GM18520 (cell line): ENCODE results near the gene FZR1.
"Not testable (repeated sequence)": the region's sequence is repeated elsewhere in the genome, so short reads cannot be mapped to it uniquely, and the experiment has no call there.

Experiments used
- ATAC-seq: cut with Tn5 transposase; IDR thresholded peaks from one replicate; pipeline ENCODE4 v1.9.1; 2021; ENCODE audit not compliant: unreplicated experiment

Gene FZR1

GRCh38 chr19:3565139-3565538, 59.0 kb downstream of the FZR1 start:
- ATAC-seq: no peak

DNA sequence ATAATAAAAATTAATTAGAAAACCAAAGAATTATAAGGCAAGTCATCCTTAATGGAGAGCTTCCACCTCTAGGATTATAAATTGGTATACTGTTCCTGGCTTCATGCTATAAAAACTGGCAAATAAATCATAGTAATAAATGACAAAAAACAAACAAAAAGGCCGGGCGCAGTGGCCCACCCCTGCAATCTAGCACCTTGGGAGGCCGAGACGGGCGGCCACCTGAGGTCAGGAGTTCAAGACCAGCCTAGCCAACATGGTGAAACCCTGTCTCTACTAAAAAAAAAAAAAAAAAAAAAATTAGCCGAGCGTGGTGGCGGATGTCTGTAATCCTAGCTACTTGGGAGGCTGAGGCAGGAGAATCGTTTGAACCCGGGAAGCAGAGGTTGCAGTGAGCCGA, 63.9 kb downstream of the FZR1 start:
- not testable (repeated sequence) for ATAC-seq

DNA sequence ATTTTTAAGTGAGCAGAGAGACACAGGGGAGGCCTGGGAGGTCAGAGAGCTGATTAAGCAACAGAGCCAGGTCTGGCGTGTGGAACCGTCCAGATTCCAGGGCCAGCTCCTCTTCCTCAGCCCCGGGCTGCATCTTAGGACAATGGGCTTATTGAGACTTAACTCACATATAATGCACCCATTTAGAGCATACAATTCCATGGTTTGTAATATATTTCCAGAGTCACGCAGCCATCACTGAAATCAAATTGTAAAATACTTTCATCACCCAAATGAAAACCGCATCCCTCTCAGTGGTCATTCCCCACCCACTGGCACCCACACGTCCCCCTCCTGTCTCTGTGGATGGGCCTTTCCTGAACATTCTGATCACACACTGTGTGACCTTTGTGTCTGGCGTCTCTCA, 64.5 kb downstream of the FZR1 start:
- ATAC-seq: no peak

- peak; percentile 96 for ATAC-seq
Measured at GRCh38 chr19:3572132-3572854, 66.2 kb downstream of the FZR1 start.

DNA sequence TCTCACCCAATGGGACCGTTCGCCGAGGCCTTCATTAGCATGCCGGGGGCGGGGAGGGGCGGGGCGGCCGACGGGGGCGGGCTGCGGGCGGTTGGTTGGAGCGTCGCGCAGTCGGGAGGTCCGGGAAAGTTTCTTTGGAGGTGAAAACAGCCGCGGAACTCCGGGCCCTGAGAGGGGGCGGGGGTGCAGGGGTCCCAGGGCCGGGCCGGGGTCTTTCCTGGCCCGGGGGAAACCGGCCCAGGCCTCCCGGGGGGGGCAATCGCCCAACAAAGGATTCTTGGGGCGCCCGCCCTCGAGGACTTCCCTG, 66.7 kb downstream of the FZR1 start, which contains the start of gene HMG20B:
Gene HMG20B (plus strand): TSS at position 90 of the 307 bp plus-strand sequence. CDS start 366 bp downstream, outside the sequence.
- ATAC-seq: no peak

GRCh38 chr19:3573162-3573857, 67.2 kb downstream of the FZR1 start:
- ATAC-seq: no peak

DNA sequence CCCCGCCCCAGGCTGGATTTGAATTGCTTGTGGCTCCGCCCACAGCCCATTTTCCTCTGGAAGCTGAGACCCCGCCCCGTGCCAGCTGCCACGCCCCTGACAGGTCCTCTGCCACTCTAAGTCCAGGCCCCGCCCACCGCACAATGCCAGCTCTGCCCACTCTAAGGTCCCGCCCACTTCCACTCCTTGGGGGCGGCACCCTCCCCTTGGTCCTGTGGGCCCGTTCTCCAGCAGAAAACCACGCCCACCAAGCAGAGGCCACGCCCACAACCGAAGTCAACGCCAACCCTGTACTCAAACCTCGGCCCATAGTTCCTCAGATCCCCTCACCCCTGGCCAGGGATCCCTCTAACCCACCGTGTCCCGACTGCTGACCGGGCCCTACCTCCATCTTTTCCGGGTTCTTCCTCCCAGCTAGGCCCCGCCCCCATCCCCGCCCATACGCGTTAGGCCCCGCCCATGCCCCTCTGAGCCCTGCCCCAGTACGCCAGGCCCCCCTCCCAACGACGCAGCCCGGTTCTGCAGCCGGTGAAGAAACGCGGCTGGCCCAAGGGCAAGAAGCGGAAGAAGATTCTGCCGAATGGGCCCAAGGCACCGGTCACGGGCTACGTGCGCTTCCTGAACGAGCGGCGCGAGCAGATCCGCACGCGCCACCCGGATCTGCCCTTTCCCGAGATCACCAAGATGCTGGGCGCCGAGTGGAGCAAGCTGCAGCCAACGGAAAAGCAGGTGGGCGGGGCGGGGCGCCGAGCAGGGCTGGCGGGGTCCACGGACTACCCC, 67.9 kb downstream of the FZR1 start:
- ATAC-seq: no peak

DNA sequence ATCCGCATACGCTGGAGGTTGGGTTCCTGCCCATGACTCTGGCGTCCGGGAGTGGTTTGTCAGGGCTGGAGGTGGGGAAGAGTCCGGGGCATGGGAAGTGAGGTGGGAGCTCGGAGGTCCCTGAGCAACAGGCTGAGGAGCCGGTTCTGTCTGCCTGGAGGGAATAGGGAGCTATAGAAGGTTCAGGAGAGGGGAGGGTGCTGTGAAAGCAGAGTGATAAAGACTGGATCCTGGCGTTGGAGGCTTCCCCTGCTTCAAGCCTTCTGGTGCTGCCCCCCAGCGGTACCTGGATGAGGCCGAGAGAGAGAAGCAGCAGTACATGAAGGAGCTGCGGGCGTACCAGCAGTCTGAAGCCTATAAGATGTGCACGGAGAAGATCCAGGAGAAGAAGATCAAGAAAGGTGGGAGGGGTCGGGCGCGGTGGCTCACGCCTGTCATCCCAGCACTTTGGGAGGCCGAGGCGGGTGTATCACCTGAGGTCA, 69.2 kb downstream of the FZR1 start:
- ATAC-seq: no peak

DNA sequence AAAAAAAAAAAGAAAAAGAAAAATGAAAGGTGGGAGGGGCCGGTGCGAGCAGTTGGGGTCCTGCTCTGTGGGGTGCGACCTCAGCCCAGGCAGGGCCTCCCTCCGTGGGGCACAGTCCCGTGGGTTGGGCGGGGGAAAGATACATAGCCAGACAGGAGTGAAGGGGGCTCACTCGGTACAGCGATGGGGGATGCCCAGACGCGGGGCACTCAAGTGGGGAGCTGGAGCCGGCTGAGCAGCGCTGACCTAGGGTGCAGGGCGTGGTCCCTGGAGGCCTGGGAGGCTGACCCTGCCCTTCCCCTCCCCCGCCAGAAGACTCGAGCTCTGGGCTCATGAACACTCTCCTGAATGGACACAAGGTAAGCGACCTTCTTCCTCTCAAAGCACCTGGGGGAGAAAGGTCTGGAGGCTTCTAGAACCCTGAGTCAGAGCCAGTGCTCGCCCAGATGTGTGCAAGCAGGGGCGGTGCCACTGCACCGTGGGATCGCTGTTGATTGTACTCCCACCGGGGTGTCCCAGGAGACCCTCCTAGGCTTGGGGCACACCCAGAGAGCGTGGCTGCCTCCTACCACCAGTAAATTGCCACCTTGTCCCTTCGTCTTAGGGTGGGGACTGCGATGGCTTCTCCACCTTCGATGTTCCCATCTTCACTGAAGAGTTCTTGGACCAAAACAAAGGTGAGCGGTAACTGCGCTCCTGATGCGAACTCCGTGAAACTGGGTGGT, 70.0 kb downstream of the FZR1 start:
- no peak for ATAC-seq

- no peak for ATAC-seq
Measured at GRCh38 chr19:3576696-3577443, 70.8 kb downstream of the FZR1 start.

DNA sequence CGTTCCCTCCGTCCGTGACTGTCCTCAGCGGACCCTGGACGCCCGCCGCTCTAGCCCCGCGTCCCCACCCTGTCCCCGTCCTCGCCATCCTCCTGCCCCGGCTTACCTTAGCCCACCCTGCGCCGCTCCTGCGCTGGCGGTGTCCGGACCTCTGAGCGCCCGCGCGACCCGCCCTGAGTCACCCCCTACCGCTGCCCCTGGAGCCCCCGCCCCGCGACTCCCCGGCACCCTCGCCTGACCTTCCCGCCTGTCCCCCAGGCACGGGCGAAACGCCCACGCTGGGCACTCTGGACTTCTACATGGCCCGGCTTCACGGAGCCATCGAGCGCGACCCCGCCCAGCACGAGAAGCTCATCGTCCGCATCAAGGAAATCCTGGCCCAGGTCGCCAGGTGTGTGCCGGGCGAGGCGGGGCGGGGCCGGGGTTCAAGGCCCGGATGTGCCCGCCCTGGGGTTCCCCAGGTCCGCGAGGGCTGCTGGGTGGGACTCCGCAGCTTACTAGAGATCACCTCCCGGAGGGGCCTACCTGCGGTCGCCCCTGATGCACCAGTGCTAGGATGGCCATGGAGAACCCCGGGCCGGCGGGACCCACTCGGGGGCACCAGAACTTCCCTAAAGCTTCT, 71.7 kb downstream of the FZR1 start:
- no peak for ATAC-seq

DNA sequence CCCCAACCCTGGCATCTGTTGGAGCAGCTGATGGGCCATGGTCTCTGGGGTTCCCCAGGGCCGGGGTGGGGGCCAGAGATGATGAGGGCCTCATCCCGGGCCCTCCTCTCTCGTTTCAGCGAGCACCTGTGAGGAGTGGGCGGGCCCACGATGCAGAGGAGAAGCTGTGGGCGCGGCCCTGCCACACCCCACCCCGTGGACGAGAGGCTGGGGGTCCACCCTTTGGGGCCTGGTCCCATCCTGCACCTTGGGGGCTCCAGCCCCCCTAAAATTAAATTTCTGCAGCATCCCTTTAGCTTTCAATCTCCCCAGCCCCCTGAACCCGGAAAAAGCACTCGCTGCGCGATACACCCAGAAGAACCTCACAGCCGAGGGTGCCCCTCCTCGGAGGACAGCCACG, 72.3 kb downstream of the FZR1 start:
- ATAC-seq: no peak

DNA sequence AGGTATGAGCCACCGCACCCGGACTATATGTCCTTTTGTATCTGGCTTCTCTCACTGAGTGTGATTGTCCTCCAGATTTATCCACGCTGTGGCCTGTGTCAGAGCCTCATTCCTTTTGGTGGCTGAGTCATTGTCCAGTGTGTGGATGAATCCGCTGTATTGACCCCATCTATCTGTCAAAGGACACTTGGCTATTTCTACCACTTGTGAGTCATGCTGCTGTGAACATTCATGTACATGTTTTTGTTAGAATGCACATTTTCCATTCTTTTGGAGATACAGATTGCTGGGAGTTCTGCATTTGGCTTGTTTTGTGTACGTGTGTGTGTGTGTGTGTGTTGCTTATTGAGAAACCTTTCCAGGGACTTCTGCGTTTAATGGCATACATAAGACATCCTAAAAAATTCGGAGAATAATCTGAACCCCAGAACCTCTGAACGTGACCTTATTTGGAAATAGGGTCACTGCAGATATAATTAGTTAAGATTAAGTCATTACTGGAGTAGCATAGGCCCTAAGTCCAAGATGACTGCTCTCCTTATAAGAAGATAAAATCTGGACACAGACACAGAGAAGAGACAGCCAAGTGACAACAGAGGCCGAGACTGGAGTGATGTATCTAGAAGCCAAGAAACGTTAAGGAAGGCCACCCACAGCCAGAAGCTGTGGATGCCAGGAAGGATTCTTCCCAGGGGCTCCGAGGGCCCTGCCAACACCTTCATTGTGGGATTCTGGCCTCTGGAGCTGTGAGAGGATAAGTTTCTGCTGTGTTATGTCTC, 74.2 kb downstream of the FZR1 start:
- no peak for ATAC-seq

- not testable (repeated sequence) for ATAC-seq
Measured at GRCh38 chr19:3581792-3582191, 75.7 kb downstream of the FZR1 start.

- ATAC-seq: not testable (repeated sequence)
Measured at GRCh38 chr19:3584036-3584802, 78.1 kb downstream of the FZR1 start.

DNA sequence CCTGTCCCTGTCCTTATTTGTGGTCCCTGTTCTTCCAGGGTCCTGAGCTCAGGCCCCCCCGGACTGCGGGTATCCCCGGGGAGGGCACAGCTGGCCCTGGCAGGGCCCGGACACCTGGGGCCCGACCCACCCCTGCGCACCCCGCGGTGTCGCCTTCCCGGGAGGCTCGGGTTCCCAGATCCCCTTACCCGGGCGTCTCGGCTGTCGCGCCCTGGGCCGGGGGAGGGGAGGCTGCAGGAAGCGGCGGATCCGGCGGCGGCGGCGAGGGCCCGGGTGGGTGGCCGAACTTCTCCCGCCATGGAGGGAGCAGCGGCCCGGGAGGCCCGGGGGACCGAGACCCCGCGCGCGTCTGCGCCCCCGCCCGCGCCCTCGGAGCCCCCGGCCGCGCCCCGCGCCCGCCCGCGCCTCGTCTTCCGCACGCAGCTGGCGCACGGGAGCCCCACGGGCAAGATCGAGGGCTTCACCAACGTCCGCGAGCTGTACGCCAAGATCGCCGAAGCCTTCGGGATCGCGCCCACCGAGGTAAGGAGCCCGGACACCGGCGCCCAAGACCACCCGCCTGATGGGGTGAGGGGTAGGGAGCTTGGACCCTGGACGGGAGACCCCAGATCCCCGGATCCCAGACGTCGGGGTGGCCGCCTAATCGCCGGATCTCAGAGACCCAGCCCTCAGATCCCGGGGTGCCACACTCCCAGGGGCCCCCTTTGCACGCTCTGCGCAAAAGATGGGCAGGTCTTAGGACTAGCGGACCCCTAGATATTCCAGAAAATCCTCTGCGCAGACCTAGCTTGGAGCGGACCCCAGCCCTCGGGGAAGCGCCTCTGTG, 79.4 kb downstream of the FZR1 start, which contains the start of gene GIPC3:
Gene GIPC3 (plus strand): TSS at position 178 of the 826 bp plus-strand sequence. CDS start 120 bp downstream, at position 298.
- no peak for ATAC-seq

- ATAC-seq: no peak
Measured at GRCh38 chr19:3586127-3586626, 80.1 kb downstream of the FZR1 start.
